Sigmoid colon (tissue), 3 donors: ENCODE data around the gene TYR.

ENCODE experiments used
- POLR2A ChIP-seq, 2 donors: fragments of 450-650 bp; IDR thresholded peaks; one replicate each; pipeline ENCODE4 v1.6.1; 2016; ENCODE audit warnings: antibody characterized with exemption in 2 of 2, mild to moderate bottlenecking in 2 of 2, moderate library complexity in 2 of 2
- TF ChIP-seq, protein P1 (sequence below), 4 experiments: fragments of 450-650 bp in 3 of 4; fragments of 200-600 bp in 1 of 4; IDR thresholded peaks; one replicate each; pipeline ENCODE4 v1.5.1; 2016 to 2019; ENCODE audit warnings: antibody characterized with exemption in 4 of 4, mild to moderate bottlenecking in 3 of 4, moderate library complexity in 2 of 4

DNA sequence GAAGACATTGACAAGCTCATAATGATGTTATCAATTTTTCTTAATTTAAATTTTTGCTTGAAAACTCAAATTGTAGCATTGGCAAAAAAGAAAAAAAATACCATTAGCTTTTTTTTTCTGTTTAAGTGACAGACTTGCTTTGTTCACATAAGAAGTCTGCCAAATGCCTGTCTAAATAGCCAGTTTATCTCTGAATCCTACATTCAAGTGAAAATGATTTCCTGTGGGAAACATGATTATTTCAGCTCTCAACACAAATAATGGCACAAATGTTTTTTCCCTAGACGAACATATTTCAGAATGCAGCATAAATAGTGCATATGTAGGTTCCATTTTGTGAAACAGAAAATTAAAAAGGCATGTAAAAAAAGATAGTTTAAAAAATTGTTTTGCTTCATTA lies 23.5 kb downstream of the TYR start:
- TF ChIP-seq, protein P1, sequence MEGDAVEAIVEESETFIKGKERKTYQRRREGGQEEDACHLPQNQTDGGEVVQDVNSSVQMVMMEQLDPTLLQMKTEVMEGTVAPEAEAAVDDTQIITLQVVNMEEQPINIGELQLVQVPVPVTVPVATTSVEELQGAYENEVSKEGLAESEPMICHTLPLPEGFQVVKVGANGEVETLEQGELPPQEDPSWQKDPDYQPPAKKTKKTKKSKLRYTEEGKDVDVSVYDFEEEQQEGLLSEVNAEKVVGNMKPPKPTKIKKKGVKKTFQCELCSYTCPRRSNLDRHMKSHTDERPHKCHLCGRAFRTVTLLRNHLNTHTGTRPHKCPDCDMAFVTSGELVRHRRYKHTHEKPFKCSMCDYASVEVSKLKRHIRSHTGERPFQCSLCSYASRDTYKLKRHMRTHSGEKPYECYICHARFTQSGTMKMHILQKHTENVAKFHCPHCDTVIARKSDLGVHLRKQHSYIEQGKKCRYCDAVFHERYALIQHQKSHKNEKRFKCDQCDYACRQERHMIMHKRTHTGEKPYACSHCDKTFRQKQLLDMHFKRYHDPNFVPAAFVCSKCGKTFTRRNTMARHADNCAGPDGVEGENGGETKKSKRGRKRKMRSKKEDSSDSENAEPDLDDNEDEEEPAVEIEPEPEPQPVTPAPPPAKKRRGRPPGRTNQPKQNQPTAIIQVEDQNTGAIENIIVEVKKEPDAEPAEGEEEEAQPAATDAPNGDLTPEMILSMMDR (IDR thresholded peaks at IDR 0.05) = no peak
- no peak for TF ChIP-seq POLR2A (IDR thresholded peaks at IDR 0.05)
